Kidney (tissue), 14 donors: Measurements from ENCODE around the gene SYVN1. TPM values are rescaled to one million over a fixed set of nuclear protein-coding genes. Genes with fewer than 3 reads are reported as not detected.

ENCODE experiments used
- DNase-seq, 5 donors: peaks; one replicate each; pipeline ENCODE4 v3.0.0-alpha.2; 2013 to 2020
- FAIRE-seq: peaks from 2 replicates; lab custom pipeline; 2012; peaks lifted over from hg19 to GRCh38; lab: Jason Lieb, UNC
- H3K27ac ChIP-seq, 2 donors: one replicate each; pipeline ENCODE4 v1.7.0; 2013; ENCODE audit warnings: low read depth in 2 of 2, low read length in 2 of 2, inconsistent platforms in 1 of 2
- H3K27me3 ChIP-seq: one replicate; pipeline ENCODE4 v1.7.1; 2013; ENCODE audit warnings: low read length, inconsistent platforms; ENCODE audit not compliant: control insufficient read depth, insufficient read depth
- H3K36me3 ChIP-seq, 3 donors: one replicate each; pipeline versions ENCODE4 v1.7.0 to v1.7.1; 2013; ENCODE audit warnings: low read length in 3 of 3, control low read depth in 1 of 3, inconsistent platforms in 1 of 3; ENCODE audit not compliant: insufficient read depth in 3 of 3, control insufficient read depth in 2 of 3
- H3K4me1 ChIP-seq, 3 donors: one replicate each; pipeline versions ENCODE4 v1.7.0 to v1.7.1; 2013; ENCODE audit warnings: low read length in 3 of 3, inconsistent platforms in 1 of 3, low read depth in 1 of 3; ENCODE audit not compliant: control insufficient read depth in 2 of 3, insufficient read depth in 2 of 3
- H3K4me3 ChIP-seq, 3 donors: one replicate each; pipeline versions ENCODE4 v1.7.0 to v1.8.1; 2013; ENCODE audit warnings: low read length in 3 of 3, control low read depth in 1 of 3, inconsistent platforms in 1 of 3
- H3K9ac ChIP-seq, 3 donors: one replicate each; pipeline versions ENCODE4 v1.7.0 to v1.7.1; 2013; ENCODE audit warnings: low read length in 3 of 3, control low read depth in 1 of 3, inconsistent platforms in 1 of 3
- H3K9me3 ChIP-seq, 3 donors: one replicate each; pipeline versions ENCODE4 v1.7.0 to v1.7.1; 2013; ENCODE audit warnings: low read length in 3 of 3, control low read depth in 1 of 3, inconsistent platforms in 1 of 3; ENCODE audit not compliant: control insufficient read depth in 2 of 3, insufficient read depth in 1 of 3
- intact Hi-C: fragments of 100-400 bp; cut with DNase I; formaldehyde crosslinking; loops from one replicate; pipeline ENCODE4 v1.11.1; 2022
- polyA plus RNA-seq: library from polyadenylated mRNA; stranded (reverse); fragments of 350-450 nt; fragmentation: Illumina TruSeq; extraction: RNeasy Lipid Tissue Mini Kit (QIAGEN cat#74804); gene quantifications from one replicate; pipeline ENCODE4 v1.2.3, GENCODE V29; 2014; ENCODE audit warnings: low read depth, low replicate concordance; ENCODE audit not compliant: insufficient read depth
- total RNA-seq: library from RNA; stranded (reverse); fragmentation: NEBNext Ultra II Directional; extraction: Animal tissue kit (Norgen Biotek cat#: 25700); gene quantifications from one replicate; pipeline ENCODE4 v1.2.1, GENCODE V29; 2021
- TF ChIP-seq, protein P1 (sequence below): IDR thresholded peaks from 3 replicates; pipeline ENCODE4 v1.5.1; 2012; ENCODE audit warnings: mild to moderate bottlenecking, moderate library complexity, borderline replicate concordance; ENCODE audit not compliant: insufficient read depth; ENCODE audit errors: extremely low read depth
- donor health status: control.
- donor health status: control.
- donor health status: control.
- donor health status: control.
- donor health status: control.
- donor health status: DM: yes; HTN: yes; CAD: no.
- donor health status: Normal renal cell carcinoma (clear cell type).

SYVN1 gene
- total and polyA plus RNA-seq, 2 donors from 2014 or later, result 21.2 to 69.8 TPM

DNA sequence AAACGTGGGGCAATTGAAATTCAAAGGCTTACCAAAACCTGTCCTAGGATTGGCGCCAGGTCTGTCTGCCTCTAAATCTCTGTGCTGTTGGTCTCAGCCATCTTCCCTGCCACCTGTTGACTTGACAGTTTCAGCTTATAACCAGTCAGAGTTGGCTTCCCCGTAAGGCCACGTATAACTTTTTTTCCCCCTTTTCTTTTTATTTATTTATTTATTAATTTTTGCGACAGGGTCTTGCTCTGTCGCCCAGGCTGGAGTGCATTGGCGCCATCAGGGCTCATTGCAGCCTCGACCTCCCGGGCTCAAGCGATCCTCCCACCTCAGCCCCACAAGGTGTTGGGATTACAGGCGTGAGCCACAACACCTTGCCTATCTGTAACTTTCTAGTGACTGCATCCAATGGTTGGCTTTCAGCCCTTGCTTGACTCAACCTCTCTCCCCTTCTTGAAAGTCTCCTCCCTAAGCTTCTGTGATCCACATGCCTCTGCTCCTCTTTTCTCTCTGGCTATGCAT, 1.4 kb upstream of the SYVN1 start:
- Histone ChIP-seq H3K9ac (peak overlapping the region; percentile 57 to 86 (median 67)), H3K9me3 (no peaks in the 10 kb centered on the region), H3K4me3 (peak overlapping the region; percentile 85 to 94 (median 92)), H3K36me3 (peaks cover 0 to 18% (median 8%) of the 10 kb centered on the region in 3 donors), H3K4me1 (peaks cover 3 to 22% (median 15%) of the 10 kb centered on the region in 3 donors), H3K27ac (peak overlapping the region; percentile 99), H3K27me3 (no peaks in the 10 kb centered on the region)
- DNase-seq (peak in 1 of 5 donors; percentile 57), FAIRE-seq (no peak)
- intact Hi-C loops, result no loop called here
- TF ChIP-seq, protein P1, sequence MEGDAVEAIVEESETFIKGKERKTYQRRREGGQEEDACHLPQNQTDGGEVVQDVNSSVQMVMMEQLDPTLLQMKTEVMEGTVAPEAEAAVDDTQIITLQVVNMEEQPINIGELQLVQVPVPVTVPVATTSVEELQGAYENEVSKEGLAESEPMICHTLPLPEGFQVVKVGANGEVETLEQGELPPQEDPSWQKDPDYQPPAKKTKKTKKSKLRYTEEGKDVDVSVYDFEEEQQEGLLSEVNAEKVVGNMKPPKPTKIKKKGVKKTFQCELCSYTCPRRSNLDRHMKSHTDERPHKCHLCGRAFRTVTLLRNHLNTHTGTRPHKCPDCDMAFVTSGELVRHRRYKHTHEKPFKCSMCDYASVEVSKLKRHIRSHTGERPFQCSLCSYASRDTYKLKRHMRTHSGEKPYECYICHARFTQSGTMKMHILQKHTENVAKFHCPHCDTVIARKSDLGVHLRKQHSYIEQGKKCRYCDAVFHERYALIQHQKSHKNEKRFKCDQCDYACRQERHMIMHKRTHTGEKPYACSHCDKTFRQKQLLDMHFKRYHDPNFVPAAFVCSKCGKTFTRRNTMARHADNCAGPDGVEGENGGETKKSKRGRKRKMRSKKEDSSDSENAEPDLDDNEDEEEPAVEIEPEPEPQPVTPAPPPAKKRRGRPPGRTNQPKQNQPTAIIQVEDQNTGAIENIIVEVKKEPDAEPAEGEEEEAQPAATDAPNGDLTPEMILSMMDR, result no peak

DNA sequence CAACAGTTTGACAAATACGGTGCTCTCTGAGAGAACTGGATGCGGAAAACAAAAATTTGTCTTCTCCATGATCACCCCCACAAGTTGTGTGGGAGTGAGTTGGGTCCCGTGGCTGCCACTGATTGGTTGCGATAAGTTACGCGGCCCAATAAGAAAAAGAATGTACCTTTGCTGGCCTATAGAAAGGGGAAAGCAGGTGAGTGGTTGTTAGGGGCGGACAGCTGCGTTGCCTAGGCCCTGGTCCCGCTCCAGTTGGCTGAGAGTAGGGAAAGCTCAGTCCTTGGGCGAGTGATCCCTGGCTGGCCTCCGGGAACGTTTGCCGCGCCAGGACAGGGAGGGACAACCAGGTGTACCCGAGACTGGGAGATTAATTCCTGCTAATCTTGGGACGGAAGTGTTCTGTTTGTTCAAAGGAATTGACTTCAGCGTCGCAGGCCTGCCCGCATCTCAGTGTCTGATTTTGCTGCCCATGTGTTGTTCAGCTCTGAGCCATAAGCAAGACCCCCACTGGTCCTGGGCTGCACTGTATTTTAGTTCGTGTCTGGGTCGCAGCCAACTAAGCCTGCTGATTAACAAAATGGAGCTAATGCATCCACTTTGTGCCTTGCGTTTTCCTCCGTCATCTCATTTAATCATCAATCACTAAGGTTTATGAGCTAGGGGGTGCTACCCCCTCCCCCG, 773 bp upstream of the SYVN1 start:
- intact Hi-C loops, result no loop called here
- peak overlapping the region; percentile 99 for H3K27ac ChIP-seq
- H3K36me3 ChIP-seq, result peaks cover 0 to 22% (median 9%) of the 10 kb centered on the region in 3 donors
- peak; percentile 96 for FAIRE-seq
- peak; percentile 96 to 98 (median 96) for DNase-seq
- H3K4me3 ChIP-seq, result peak overlapping the region; percentile 85 to 94 (median 92)
- H3K27me3 ChIP-seq, result no peaks in the 10 kb centered on the region
- TF ChIP-seq, protein P1, result no peak
- H3K4me1 ChIP-seq, result peaks cover 3 to 22% (median 15%) of the 10 kb centered on the region in 3 donors
- no peaks in the 10 kb centered on the region for H3K9me3 ChIP-seq
- peak overlapping the region; percentile 57 to 99 (median 86) for H3K9ac ChIP-seq

DNA sequence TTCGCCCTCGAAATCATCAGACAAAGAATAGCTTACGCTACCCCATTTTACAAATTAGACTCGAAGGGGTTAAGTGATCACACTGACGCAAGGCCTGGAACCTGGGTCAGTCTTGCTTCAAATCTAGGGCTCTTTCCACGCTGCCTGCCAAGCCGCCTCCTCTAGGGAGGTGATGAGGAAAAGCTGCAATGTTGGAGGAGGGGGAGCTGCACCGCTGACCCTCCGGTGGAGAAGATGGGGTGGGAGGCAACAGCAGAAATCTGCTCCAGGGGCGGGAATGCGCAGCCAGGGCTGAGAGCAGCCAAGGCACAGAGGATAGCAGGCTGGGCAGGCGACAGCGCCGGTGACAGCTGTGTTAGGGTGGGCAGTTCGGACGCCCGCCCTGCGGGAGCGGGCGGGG, 595 bp downstream of the SYVN1 start:
- Histone ChIP-seq H3K9ac (peak overlapping the region; percentile 57 to 99 (median 86)), H3K9me3 (no peaks in the 10 kb centered on the region), H3K36me3 (peaks cover 4 to 35% (median 17%) of the 10 kb centered on the region in 3 donors), H3K4me1 (peaks cover 3 to 22% (median 15%) of the 10 kb centered on the region in 3 donors), H3K27me3 (no peaks in the 10 kb centered on the region), H3K4me3 (peak overlapping the region; percentile 85 to 94 (median 92)), H3K27ac (peak overlapping the region; percentile 99)
- DNase-seq, result peak in 4 of 5 donors; percentile 11 to 81 (median 31)
- no peak for FAIRE-seq
- intact Hi-C loops, result no loop called here
- TF ChIP-seq, protein P1, result no peak
